BLaER1 treated with 17β-estradiol and CSF1 and Interleukin-3, amounts not matched to agents 10 nM and 100 nM (cell line): Measurements from ENCODE around the gene RNU4-1.

Experiments
- H3K27ac ChIP-seq, 11 experiments: shearing (Covaris generic); formaldehyde crosslinking; 2 replicates each; pipeline ENCODE4 v1.8.1; 2022
- H3K27me3 ChIP-seq, 11 experiments: shearing (Covaris generic); formaldehyde crosslinking; 2 replicates each; pipeline ENCODE4 v1.8.1; 2022
- H3K36me3 ChIP-seq, 11 experiments: shearing (Covaris generic); formaldehyde crosslinking; 2 replicates each; pipeline ENCODE4 v1.8.1; 2022
- H3K4me1 ChIP-seq, 10 experiments: shearing (Covaris generic); formaldehyde crosslinking; 2 replicates each; pipeline ENCODE4 v1.8.1; 2022
- H3K4me2 ChIP-seq, 11 experiments: shearing (Covaris generic); formaldehyde crosslinking; 2 replicates each; pipeline ENCODE4 v1.8.1; 2022
- H3K4me3 ChIP-seq, 10 experiments: shearing (Covaris generic); formaldehyde crosslinking; 2 replicates each; pipeline ENCODE4 v1.8.1; 2022
- H3K9ac ChIP-seq, 11 experiments: shearing (Covaris generic); formaldehyde crosslinking; 2 replicates each; pipeline ENCODE4 v1.8.1; 2022
- H3K9me3 ChIP-seq, 11 experiments: shearing (Covaris generic); formaldehyde crosslinking; replicated peaks in 1 of 11; 2 replicates each; pipeline ENCODE4 v1.8.1; 2022
- H4K20me1 ChIP-seq, 11 experiments: shearing (Covaris generic); formaldehyde crosslinking; 2 replicates each; pipeline ENCODE4 v1.8.1; 2022
- Cebpa-rat ChIP-seq, 11 experiments: shearing (Covaris generic); IDR thresholded peaks; 2 replicates each; pipeline ENCODE4 v1.8.1; 2022

The RNU4-1 gene

DNA sequence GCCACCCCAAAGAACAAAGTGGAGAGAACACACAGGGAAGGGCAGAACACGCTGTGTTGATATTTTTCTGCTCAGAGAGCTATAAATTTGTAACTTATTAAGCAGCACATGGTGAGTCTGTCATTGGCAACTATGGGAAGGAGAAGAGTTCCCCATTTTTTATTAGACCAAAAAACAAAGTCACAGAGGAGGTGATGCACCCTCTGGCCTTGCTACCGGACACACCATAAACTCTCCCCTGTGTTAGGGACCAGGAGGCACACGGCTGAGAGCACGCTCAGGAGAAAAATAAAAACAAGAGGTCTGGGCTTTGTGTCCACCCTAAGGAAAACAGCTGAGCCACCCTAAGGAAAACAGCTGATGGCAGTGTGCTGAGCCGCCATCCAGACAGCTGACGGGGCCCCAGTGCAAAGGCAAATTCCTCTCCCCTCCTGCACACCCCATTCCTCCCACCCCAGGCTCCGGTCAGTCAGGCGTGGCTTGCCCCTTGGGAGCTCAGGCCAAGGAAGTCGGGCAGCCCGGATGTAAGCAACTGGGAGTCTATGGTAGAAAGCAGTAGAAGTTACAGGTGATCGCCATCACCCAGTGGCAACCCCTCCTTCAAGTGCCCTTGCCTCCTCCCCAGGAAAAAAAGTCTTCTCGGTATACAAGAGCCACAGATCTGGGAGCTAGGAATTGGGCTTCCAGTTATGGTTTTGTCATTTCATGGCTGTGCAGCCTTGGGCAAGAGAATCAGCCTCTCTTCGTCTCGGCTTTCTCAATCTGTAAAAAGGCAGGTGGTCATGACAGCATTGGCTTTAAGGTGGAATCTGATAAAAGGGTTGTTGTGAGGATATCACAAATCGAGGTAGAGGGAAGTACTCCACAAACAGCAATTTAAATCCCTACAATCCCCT lies 29.9 kb downstream of the RNU4-1 start:
- peaks cover 0 to 26% (median 0%) of the 10 kb centered on the region in 11 experiments; a peak in 3 of 22 replicates for H3K36me3 ChIP-seq
- TF ChIP-seq Cebpa-rat (IDR thresholded peaks at IDR 0.05), result no peak
- H3K4me3 ChIP-seq, result peak overlapping the region in 9 of 10 experiments; percentile 34 to 99 (median 93); a peak in 15 of 20 replicates
- H3K9ac ChIP-seq, result peak overlapping the region in 10 of 11 experiments; percentile 2 to 98 (median 64); a peak in 17 of 22 replicates
- peaks cover 0 to 8% (median 0%) of the 10 kb centered on the region in 11 experiments; a peak in 4 of 22 replicates for H3K27me3 ChIP-seq
- H3K4me1 ChIP-seq, result peaks cover 43 to 87% (median 71%) of the 10 kb centered on the region in 10 experiments
- no peaks in the 10 kb centered on the region for H3K9me3 ChIP-seq
- H4K20me1 ChIP-seq, result peaks cover 33 to 69% (median 57%) of the 10 kb centered on the region in 11 experiments; a peak in 20 of 22 replicates
- H3K27ac ChIP-seq, result peak overlapping the region in 7 of 11 experiments; percentile 5 to 85 (median 28); a peak in 10 of 22 replicates
- peak overlapping the region; percentile 88 to 100 (median 95) for H3K4me2 ChIP-seq

- H3K4me1 ChIP-seq, result peaks cover 36 to 88% (median 66%) of the 10 kb centered on the region in 10 experiments
- peak overlapping the region in 9 of 11 experiments; percentile 2 to 98 (median 37); a peak in 9 of 22 replicates for H3K9ac ChIP-seq
- peak overlapping the region in 6 of 11 experiments; percentile 9 to 85 (median 30); a peak in 9 of 22 replicates for H3K27ac ChIP-seq
- H3K4me2 ChIP-seq, result peak overlapping the region; percentile 88 to 100 (median 95)
- no peaks in the 10 kb centered on the region for H3K9me3 ChIP-seq
- TF ChIP-seq Cebpa-rat (IDR thresholded peaks at IDR 0.05), result no peak
- peaks cover 0 to 8% (median 0%) of the 10 kb centered on the region in 11 experiments; a peak in 4 of 22 replicates for H3K27me3 ChIP-seq
- H3K36me3 ChIP-seq, result peaks cover 0 to 26% (median 0%) of the 10 kb centered on the region in 11 experiments; a peak in 3 of 22 replicates
- peak overlapping the region in 6 of 10 experiments; percentile 91 to 99 (median 95); a peak in 8 of 20 replicates for H3K4me3 ChIP-seq
- peaks cover 33 to 78% (median 66%) of the 10 kb centered on the region in 11 experiments; a peak in 21 of 22 replicates for H4K20me1 ChIP-seq
These were observed 30.8 kb downstream of the RNU4-1 start for GRCh38 chr12:120261951-120262851.

DNA sequence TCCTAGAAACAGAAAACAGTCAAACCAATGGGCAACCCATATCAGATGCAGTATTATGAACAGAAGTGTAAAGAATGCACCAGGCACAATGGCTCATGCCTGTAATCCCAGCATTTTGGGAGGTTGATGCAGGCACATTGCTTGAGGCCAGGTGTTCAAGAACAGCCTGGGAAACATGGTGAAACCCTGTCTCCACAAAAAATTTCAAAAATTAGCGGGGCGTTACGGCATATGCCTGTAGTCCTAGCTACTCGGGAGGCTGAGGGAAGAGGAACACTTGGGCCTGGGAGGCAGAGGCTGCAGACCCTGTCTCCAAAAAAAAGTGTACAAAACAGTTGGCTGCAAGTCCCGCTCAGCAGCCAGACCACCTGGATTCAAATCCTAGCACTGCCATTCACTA lies 32.4 kb downstream of the RNU4-1 start:
- Histone ChIP-seq H3K36me3 (peaks cover 0 to 36% (median 0%) of the 10 kb centered on the region in 11 experiments; a peak in 4 of 22 replicates), H3K9ac (peak overlapping the region in 1 of 11 experiments; percentile 36; a peak in 1 of 22 replicates), H3K27me3 (peaks cover 0 to 8% (median 0%) of the 10 kb centered on the region in 11 experiments; a peak in 4 of 22 replicates), H3K9me3 (no peaks in the 10 kb centered on the region), H3K4me1 (peaks cover 36 to 92% (median 63%) of the 10 kb centered on the region in 10 experiments), H3K4me3 (no peak overlapping the region), H3K4me2 (peak overlapping the region in 6 of 11 experiments; percentile 27 to 100 (median 97); a peak in 9 of 22 replicates), H3K27ac (no peak overlapping the region), H4K20me1 (peaks cover 33 to 91% (median 77%) of the 10 kb centered on the region in 11 experiments; a peak in 21 of 22 replicates)
- TF ChIP-seq Cebpa-rat (IDR thresholded peaks at IDR 0.05), result no peak

- Histone ChIP-seq H3K4me2 (peak overlapping the region in 10 of 11 experiments; percentile 10 to 100 (median 52); a peak in 15 of 22 replicates), H3K4me1 (peaks cover 35 to 100% (median 68%) of the 10 kb centered on the region in 10 experiments), H3K36me3 (peaks cover 0 to 46% (median 5%) of the 10 kb centered on the region in 11 experiments; a peak in 13 of 22 replicates), H4K20me1 (peaks cover 30 to 87% (median 74%) of the 10 kb centered on the region in 11 experiments; a peak in 21 of 22 replicates), H3K9me3 (no peaks in the 10 kb centered on the region), H3K27ac (no peak overlapping the region), H3K27me3 (peaks cover 0 to 6% (median 0%) of the 10 kb centered on the region in 11 experiments; a peak in 4 of 22 replicates), H3K4me3 (no peak overlapping the region), H3K9ac (no peak overlapping the region)
- no peak for TF ChIP-seq Cebpa-rat (IDR thresholded peaks at IDR 0.05)
These were observed 33.4 kb downstream of the RNU4-1 start for GRCh38 chr12:120259418-120260202.

DNA sequence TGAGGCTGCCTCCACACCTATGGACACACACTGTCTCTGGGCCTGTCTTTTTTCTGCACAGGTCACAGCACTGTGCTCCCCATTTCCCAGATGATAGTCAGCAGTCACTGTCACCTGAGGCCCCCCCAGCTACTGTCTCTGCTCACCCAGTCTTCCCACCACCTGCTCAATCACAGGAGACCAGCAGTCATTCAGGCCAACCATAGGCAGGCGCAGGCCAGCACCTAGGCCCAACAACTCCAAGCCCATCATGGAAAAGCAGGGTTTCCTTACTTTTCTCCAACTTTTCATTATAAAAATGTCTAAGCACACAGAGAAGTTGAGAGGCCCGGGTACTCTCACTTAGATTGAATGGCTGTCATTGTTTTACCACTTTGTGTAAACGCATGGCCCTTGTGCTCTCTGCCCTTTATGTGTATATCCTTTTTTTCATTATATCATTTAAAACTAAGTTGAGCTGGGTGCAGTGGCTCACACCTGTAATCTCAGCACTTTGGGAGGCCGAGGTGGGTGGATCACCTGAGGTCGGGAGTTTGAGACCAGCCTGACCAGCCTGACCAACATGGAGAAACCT lies 34.6 kb downstream of the RNU4-1 start:
- no peak overlapping the region for H3K4me3 ChIP-seq
- TF ChIP-seq Cebpa-rat (IDR thresholded peaks at IDR 0.05), result no peak
- no peak overlapping the region for H3K27ac ChIP-seq
- H3K4me1 ChIP-seq, result peaks cover 35 to 100% (median 68%) of the 10 kb centered on the region in 10 experiments
- H3K27me3 ChIP-seq, result no peaks in the 10 kb centered on the region
- H3K36me3 ChIP-seq, result peaks cover 0 to 56% (median 5%) of the 10 kb centered on the region in 11 experiments; a peak in 13 of 22 replicates
- no peaks in the 10 kb centered on the region for H3K9me3 ChIP-seq
- H3K4me2 ChIP-seq, result peak overlapping the region in 4 of 11 experiments; percentile 49 to 100 (median 76); a peak in 5 of 22 replicates
- peaks cover 20 to 77% (median 62%) of the 10 kb centered on the region in 11 experiments; a peak in 20 of 22 replicates for H4K20me1 ChIP-seq
- H3K9ac ChIP-seq, result no peak overlapping the region

GRCh38 chr12:120257041-120257821 lies 35.8 kb downstream of the RNU4-1 start:
- Histone ChIP-seq H3K9me3 (no peaks in the 10 kb centered on the region), H3K4me3 (no peak overlapping the region), H3K4me2 (peak overlapping the region in 5 of 11 experiments; percentile 20 to 100 (median 51); a peak in 9 of 22 replicates), H3K4me1 (peaks cover 35 to 100% (median 68%) of the 10 kb centered on the region in 10 experiments), H3K9ac (peak overlapping the region in 1 of 11 experiments; percentile 15; a peak in 2 of 22 replicates), H4K20me1 (peaks cover 9 to 74% (median 52%) of the 10 kb centered on the region in 11 experiments; a peak in 20 of 22 replicates), H3K27ac (peak overlapping the region in 4 of 11 experiments; percentile 3 to 18 (median 8); a peak in 3 of 22 replicates), H3K27me3 (no peaks in the 10 kb centered on the region), H3K36me3 (peaks cover 0 to 56% (median 5%) of the 10 kb centered on the region in 11 experiments; a peak in 13 of 22 replicates)
- TF ChIP-seq Cebpa-rat (IDR thresholded peaks at IDR 0.05), result no peak
